Islet precursor cell (in vitro differentiated cells): Measurements from ENCODE around the gene CMTM3.
A peak's percentile ranks its signal among the peaks of the same experiment; 100 is the strongest.
"Not testable (repeated sequence)": the region's sequence is repeated elsewhere in the genome, so short reads cannot be mapped to it uniquely, and the experiment has no call there.

Experiments
- DNase-seq: peaks from one replicate; pipeline ENCODE4 v3.0.0-alpha.2; 2018

CMTM3 gene

GRCh38 chr16:66604376-66605176 lies at the start of gene CMTM3:
Gene CMTM3, plus strand, starts transcription at chr16:66604704. Its CDS starts 102 bp downstream, at chr16:66604806.
- peak; percentile 91 for DNase-seq

DNA sequence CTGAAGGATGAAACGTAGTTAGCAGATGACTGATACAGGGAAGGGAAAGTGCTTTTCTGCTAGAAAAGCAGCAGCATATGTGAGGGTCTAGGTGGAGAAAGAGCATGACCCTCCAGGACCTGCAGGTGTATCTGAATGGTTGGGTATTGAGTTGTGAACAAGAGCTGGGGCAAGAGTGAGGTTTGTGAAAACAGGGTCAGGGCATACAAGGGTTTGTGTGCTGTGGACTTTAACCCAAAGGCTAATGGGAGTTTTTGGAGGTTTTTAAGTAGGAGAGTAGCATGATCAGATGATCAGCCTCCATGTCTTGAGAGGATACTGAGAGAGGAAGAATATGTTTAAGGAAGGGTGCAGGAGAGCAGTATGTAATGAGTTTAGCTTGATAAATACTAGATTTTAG lies 44.4 kb upstream of the CMTM3 start:
- no peak for DNase-seq

- DNase-seq: no peak
These were observed 43.0 kb upstream of the CMTM3 start for GRCh38 chr16:66561381-66562080.

DNA sequence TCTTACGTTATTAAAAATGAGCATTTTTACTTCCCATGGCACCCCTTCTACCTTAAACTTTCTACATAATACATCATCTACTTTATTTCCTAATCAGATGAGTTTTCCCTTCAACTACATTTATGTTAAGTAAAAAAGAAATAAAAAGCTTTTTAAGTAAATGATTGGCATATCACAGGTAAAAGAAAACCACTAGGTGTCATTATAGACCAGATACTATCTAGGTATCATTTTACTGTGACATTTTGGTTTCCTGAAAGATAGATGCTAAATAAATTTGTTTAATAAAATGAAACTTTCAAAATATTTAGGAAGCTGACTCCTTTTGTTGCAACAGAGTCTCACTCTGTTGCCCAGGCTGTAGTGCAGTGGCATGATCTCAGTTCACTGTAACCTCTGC lies 42.1 kb upstream of the CMTM3 start:
- DNase-seq: no peak

GRCh38 chr16:66562986-66563385 lies 41.5 kb upstream of the CMTM3 start:
- DNase-seq: no peak

- DNase-seq: no peak
These were observed 40.8 kb upstream of the CMTM3 start for GRCh38 chr16:66563574-66564334.

GRCh38 chr16:66566051-66566901 lies 38.2 kb upstream of the CMTM3 start, which contains the start of gene CMTM1:
Gene CMTM1, plus strand, starts transcription at chr16:66566439. Its CDS starts 75 bp downstream, at chr16:66566514.
- no peak for DNase-seq

DNA sequence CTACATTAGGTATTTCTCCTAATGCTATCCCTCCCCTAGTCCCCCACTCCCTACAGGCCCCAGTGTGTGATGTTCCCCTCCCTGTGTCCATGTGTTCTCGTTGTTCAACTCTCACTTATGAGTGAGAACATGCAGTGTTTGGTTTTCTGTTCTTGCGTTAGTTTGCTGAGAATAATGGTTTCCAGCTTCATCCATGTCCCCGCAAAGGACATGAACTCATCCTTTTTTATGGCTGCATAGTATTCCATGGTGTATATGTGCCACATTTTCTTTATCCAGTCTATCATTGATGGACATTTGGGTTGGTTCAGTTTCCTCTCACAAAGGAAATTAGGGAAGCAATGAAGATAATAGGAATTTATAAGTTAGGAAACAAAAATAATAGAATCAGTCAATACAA lies 37.2 kb upstream of the CMTM3 start:
- not testable (repeated sequence) for DNase-seq

DNA sequence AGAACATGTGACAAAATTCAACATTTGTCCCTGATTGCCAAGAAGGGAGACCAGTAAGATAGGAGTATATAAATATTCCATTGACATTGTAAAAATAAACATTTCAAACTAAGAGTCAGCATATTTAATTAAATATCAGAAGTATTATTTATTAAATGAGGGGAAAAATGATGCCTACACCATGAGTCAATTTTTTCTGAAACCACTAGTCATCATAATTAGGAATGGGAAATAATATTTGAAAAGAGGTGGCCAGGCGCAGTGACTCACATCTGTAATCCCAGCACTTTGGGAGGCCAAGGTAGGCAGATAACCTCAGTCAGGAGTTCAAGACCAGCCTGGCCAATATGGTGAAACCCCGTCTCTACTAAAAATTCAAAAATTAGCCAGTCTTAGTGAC lies 36.1 kb upstream of the CMTM3 start:
- DNase-seq: no peak

DNA sequence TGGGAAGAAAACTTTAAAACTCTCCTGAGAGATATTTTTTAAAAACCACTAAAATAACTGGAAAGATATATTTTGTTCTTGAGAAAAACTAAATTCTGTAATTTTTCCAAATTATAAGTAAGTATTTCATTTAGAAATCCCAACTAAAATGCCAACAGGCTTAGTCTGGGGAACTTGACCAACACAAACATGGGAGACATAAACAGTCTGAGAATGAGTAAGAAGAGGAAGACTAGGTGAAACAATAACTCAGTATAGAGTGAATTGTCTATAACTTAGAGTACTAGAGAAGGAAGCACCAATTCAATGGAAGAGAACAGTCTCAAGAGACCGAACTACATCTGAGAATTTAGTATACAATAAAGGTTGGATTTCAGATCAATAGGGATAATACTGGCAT lies 35.4 kb upstream of the CMTM3 start:
- DNase-seq: no peak

DNA sequence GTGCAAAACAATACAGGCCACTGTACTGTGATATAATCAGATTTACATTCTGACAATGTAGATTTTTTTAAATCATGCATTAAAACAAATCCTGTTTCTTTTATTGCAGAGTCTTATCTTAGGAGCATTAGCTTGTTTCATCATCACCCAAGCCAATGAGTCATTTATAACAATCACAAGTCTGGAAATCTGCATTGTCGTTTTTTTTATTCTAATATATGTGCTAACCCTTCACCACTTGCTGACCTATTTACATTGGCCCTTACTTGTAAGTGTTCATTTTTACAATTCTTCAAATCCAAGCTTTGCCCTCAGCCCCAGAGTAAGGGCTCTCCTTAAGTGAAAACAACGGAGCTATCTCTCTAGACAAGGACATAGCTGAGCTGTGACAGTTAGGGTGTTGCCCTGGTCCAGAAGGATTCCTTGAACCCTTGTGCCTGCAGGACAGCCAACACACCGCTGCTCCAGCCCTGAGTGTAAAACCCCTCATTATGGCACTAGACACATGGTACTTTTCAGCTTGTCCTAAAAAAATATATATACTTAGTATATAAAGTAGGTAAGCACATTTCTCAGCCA lies 34.6 kb upstream of the CMTM3 start:
- no peak for DNase-seq

- DNase-seq: no peak
These were observed 32.1 kb upstream of the CMTM3 start for GRCh38 chr16:66572356-66572755.

DNA sequence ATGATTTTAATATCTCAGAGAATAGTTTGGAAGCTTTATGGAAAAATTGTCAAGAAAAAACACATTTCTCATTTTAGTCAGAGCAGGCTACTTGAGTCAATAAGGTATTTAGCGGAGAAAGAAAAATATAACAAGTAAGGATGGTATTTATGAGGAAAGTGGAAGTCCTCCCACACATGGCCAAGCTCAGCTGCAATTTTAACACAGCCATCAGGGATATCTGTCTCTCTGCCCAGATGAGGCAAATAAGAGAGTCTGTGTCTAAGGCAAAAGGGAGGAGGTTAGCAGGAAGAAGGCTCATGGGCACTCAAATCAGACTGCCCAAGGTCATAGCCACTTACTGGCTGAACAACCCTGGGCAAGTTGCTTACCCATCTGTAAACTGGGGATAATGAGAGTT lies 30.4 kb upstream of the CMTM3 start:
- no peak for DNase-seq

- DNase-seq: no peak
These were observed 30.0 kb upstream of the CMTM3 start for GRCh38 chr16:66574531-66574930.

DNA sequence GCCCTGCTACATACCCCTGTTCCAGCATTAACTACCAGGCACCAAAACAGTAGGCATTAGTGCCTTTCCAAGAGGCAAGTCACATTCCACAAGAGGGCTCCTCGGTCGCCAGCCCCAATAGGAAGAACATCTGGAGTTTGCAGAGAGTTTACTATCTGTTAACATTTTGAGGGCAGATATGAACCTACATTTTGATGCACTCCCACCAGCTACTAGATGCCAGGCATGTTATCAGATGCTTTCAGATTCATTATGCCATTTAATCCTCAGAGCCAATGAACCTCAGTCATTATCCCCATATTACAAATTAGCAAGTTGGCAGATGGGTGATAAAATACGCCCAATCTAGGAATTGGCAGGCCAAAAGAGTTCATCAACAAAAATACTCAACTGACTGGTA lies 29.4 kb upstream of the CMTM3 start:
- no peak for DNase-seq

GRCh38 chr16:66576296-66576695 lies 28.2 kb upstream of the CMTM3 start:
- no peak for DNase-seq

DNA sequence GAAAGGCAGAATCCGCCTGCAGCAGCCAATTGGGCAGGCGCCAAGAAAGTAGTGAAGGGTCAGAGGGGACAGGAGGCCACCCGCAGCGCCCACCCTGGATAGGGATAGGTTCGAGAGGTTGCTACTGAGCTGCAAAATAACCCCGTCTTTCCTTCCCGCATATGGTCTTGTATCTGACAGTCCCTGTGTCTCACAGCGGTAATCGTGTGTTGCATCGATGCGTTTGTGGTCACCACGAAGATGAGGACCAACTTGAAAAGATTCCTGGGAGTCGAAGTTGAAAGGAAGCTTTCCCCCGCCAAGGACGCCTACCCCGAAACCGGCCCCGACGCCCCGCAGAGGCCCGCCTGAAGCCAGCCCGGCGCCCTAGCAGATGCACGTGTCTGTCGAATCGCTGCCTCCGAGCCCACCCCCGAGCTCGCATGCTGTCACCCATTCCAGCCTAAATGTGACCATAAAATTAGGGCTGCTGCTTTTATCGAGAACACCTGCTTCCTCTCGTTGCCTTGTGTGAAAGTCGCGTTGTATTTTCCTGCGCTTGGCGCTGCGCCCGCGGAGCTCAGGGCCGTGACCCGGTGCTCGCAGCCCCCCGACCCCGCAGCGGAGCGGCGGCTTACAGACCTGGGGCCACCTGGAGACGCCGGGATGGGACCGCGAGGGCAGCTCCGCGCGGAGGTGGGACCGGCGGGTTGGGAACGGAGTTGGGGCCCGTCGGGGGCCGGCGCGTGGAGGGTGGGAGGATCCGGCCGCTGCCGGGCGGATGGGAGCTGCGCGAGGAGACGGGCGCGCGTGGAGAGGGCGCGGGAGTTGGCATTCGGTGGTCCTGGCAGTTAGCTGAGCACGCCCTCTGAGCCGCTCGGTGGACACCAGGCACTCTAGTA lies 25.6 kb upstream of the CMTM3 start, which contains the start of gene CMTM2:
CMTM2 (plus strand) TSS at position 813 of the 881 bp plus-strand sequence. CDS start 145 bp downstream, outside the sequence.
- DNase-seq: no peak

GRCh38 chr16:66580605-66581209 lies 23.8 kb upstream of the CMTM3 start:
- no peak for DNase-seq

- no peak for DNase-seq
These were observed 23.1 kb upstream of the CMTM3 start for GRCh38 chr16:66581246-66581952.
